IPS-18c (cell line): ENCODE measurements around the gene DIRAS1.
"Not testable (repeated sequence)": the region's sequence is repeated elsewhere in the genome, so short reads cannot be mapped to it uniquely, and the experiment has no call there.

ENCODE experiments used
- H3K4me3 ChIP-seq: 2 replicates; pipeline ENCODE4 v1.7.0; 2013; ENCODE audit warnings: low read depth, mild to moderate bottlenecking, low read length, moderate library complexity; ENCODE audit not compliant: insufficient read depth
- H3K9me3 ChIP-seq: one replicate; pipeline ENCODE4 v1.6.1; 2013; ENCODE audit warnings: mild to moderate bottlenecking, low read length, moderate library complexity; ENCODE audit not compliant: control insufficient read depth, insufficient read depth

Gene DIRAS1

DNA sequence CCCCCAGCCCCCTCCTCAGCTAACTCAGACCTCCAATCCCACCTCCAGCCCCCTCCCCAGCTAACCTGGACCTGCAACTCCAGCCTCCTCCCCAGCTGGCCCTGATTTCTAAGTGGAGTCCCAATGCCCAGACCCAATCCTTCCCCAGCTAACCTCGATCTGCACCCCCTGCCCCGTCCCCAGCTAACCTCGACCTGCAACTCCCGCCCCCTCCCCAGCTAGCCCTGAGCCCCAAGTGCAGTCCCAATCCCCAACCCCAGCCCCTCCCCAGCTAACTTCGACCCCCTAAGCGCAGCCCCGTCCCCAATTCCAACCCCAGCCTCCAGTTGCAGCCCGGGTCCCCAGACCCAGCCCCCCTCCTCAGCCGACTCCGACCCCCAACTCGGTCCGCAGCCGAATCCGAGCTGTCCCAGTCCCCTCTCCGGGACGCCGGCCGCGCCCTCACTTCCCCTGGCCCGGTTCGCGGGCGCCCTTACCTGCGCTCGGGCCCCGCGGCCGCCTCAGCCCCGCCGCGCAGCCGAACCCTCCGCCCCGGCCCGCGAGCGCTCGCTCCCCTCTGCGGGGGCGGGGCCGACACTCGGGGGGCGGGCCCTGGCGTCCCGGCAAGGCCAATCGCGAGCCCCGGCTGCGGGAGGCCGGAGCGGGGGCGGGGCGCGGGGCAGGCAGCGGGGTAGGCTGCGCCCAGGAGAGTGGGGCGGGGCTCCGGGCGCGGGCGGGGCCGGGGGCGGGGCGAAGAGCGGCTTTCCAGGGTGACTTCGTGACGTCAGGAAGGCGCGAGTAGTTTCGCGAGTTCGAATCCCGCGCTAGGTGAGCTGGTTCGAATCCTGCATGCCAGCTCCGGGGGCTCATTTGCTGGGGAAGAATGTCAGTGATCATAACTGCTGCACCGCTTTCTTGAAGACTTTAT lies 18.7 kb downstream of the DIRAS1 start, which contains the start of gene GNG7:
Gene GNG7 (minus strand): TSS at position 525 of the 907 bp plus-strand sequence. CDS start 182,006 bp downstream, outside the sequence.
- peak within 1 kb of the TSS; percentile 66 for H3K4me3 ChIP-seq
- H3K9me3 ChIP-seq = no peaks in the 10 kb centered on the region

DNA sequence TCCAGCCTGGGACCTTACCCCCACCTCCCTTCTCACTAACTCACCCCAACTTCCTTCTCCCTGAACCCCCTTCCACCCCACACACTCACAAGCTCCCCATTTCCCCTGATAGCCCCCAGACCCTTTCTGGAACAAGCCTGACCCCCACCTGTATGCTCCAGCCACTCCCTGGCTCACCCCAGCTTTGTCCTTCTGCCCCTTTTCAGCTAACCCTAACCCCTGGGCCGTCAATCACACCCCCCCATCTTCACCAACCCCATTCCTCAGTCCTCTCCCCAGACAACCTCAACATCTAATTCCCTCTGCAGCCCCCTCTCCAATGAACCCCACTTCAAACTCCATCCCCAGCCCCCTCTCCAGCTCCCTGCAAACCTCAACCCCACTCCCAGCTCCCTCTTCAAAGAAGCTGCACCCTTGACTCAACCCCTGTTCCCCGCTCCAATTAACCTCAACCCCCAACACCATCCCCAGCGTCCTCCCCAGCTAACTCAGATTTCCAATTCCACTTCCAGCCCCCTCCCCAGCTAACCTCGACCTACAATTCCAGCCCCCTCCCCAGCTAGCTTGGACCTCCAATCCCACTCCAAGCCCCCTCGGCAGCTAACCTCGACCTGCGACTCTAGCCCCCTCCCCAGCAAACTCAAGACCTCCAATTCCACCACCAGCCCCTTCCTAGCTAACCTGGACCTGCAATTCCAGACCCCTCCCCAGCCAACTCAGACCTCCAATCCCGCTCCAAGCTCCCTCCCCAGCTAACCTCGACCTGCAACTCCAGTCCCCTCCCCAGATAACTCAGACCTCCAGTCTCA lies 19.6 kb downstream of the DIRAS1 start:
- H3K4me3 ChIP-seq = peak overlapping the region; percentile 66
- H3K9me3 ChIP-seq = no peaks in the 10 kb centered on the region

DNA sequence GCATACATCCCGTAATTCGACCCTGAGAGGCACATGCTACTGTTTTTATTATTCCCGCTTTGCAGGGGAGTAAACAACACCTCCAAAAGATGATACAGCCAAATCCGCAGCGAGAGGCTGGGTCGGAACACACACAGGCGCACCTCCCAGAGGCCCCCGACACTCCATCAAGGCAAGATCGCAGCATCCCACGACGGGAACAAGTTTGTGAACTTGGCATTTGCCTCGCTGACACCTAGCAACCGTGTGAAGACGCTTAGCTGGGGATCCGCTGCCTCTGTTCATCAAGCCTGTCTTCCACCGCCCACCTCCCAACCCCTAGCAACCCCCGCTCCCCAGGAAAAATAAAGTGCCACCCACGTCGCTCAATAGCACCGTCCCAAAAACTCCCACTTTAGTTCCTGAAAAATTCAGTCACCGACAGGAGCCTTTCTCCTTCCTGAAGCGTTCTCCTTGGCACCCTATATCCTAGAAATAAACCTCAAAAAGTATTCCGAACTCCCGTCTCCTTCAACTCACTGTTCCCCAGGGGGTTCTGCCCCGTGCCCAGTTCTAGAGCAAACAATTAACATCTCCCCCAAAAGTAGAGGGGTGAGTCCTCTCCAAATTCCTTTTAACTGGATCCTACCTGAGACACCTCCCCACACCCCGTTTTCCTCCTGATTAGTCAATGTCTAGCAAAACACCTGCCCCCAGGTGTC lies 20.4 kb downstream of the DIRAS1 start:
- H3K9me3 ChIP-seq = no peaks in the 10 kb centered on the region
- H3K4me3 ChIP-seq = peak overlapping the region; percentile 66; the same call in 1 of the 2 replicates

DNA sequence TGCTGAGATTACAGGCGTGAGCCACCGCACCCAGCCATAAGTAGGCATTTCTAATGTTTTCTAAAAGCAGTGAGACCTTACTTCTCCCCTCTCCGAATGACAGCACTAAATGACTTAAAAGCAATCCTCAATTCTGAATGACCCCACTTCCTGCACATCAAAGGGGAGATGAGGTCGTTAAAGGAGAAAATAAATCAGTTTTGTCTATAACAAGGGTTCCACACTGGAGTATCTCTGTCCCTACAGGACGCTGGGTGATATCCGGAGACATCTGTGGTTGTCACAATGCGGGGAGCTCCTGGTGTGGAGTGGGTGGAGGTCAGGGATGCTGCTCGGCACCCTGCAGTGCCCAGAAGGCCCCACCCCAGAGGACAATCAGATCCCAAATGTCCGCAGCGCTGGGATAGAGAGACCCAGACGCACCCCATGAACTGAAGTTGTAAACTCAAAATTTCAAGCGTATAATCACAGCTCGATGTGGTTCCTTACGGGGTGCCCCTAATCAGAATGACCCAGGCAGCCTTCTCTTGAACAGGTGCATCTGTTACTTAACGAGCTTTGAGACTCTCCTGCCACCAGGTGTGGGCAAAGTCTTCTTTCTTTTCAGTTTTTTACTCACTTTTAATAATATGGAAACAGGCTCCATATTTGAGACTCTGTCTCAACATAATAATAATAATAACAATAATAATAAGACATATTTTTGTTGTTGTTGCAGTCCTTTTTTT lies 21.6 kb downstream of the DIRAS1 start:
- no peak overlapping the region for H3K4me3 ChIP-seq

DNA sequence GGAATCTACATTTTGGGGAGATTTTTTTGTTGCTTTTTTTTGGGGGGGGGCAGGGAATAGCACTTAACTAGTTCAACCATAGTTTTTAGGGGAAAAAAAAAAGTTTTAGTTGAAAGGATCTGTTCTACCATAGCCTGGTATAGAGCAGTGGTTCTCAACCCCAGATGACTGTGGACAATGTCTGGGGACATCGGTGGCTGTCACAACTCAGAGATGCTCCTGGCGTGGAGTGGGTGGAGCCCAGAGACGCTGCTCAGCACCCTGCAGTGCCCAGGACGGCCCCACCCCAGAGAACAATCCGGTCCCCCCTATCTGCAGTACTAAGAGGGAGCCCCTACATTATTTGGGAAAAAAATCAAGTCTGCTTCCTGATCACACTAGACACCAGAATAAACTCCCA lies 27.0 kb downstream of the DIRAS1 start:
- H3K9me3 ChIP-seq = no peaks in the 10 kb centered on the region
- no peak overlapping the region for H3K4me3 ChIP-seq

More for the DNA sequence above, 21.6 kb downstream of the DIRAS1 start:
- no peaks in the 10 kb centered on the region for H3K9me3 ChIP-seq

DNA sequence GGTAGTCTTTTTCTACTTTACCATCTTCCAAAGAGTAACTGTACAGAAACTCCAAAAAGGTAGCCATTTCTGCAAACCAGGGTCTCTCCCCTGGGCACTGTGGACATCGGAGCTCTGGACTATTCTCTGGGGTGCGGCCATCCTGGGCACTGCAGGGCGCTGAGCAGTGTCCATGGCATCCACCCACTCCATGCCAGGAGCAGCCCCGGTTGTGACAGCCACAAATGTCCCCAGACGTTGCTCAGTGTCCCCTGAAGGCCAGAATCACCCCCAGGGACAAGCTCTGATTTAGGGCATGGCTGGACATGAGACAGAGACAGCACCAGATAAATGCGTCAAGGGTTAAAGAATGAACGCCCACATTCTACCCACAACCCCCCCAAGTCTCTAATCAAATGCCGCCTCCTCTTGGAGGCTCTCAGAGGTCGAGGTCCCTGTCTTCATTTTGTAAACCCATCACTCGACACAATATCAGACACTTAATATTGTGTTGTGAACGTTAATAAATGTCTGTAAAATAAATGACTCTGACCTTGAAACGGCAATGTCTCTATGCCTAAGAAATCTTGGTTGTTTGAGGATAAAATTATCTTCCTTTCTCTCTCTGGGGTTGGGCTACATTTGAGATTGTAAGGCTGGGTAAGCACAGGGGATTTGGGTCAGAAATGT lies 27.5 kb downstream of the DIRAS1 start:
- H3K4me3 ChIP-seq = no peak overlapping the region
- H3K9me3 ChIP-seq = no peaks in the 10 kb centered on the region

DNA sequence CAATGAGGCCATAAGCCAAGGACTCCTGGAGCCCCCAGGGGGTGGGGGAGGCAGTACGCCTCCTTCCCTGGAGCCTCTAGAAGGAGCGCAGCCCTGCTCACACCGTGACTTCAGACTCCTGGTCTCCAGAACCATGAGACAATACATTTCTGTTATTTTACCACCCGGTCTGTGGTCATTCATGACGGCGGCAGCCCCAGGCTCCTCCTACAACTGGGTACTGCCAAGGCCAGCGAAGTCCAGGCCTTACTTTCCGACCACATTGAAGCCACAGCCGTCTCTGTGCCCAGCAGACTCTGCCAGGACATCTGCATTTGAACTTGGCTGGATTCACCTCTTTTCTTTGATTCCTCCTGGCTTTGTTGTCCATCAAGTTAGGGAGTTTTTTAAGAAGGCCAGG lies 29.2 kb downstream of the DIRAS1 start:
- Histone ChIP-seq H3K9me3 (no peaks in the 10 kb centered on the region), H3K4me3 (no peak overlapping the region)

DNA sequence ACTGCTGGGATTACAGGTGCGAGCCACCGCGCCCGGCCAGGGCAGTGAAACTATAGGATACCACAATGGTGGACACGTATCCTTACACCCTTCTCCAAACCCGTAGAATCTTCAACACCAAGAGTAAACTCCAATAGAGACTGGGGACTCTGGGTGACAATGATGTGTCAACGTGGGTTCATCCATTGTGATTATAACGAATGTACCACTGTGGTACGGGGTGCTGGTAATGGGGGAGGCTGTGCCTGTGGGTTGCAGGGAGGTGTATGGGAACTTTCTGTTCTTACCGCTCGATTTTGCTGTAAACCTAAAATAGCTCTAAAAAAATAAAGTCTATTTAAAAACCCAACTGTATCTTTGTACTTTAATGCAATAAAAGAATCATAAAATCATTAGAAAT lies 30.3 kb downstream of the DIRAS1 start:
- Histone ChIP-seq H3K9me3 (no peaks in the 10 kb centered on the region), H3K4me3 (no peak overlapping the region)

DNA sequence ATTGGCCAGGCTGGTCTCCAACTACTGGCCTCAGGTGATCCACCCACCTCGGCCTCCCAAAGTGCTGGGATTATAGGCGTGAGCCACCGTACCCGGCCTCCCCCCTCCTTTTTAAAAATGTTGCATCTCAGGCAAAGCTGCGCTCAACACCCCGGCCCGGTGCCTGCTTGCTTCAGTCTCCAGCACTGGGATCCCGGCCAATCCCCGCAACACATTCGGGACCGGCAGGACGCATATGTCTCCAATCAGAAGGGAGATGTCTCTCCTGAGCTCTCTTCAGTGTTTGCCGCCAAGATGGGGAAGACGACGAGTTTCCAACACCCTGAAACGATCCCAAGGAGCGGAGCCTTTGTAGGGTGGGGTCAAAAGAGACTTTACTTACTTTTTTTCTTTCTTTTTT lies 34.8 kb downstream of the DIRAS1 start:
- H3K9me3 ChIP-seq = peaks cover 2% of the 10 kb centered on the region
- H3K4me3 ChIP-seq = no peak overlapping the region

DNA sequence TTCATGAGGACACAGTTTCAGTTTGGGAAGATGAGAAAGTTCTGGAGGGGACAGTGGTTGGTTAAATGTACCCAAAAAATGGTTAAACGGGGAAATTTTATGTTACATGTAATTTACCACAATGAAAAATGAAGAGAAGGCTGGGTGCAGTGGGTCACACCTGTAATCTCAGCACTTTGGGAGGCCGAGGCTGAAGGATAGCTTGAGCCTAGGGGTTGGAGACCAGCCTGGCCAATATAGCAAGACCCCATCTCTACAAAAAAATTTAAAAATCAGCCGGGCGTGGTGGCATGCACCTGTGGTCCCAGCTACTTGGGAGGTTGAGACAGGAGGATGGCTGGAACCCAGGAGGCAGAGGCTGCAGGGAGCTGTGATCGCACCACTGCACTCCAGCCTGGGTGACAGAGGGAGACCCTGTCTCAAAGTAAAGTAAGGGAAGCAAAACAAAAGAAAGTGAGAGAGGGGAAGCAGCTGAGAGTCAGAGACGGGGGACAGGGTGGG lies 35.9 kb downstream of the DIRAS1 start:
- H3K9me3 ChIP-seq = peaks cover 2% of the 10 kb centered on the region
- no peak overlapping the region for H3K4me3 ChIP-seq

DNA sequence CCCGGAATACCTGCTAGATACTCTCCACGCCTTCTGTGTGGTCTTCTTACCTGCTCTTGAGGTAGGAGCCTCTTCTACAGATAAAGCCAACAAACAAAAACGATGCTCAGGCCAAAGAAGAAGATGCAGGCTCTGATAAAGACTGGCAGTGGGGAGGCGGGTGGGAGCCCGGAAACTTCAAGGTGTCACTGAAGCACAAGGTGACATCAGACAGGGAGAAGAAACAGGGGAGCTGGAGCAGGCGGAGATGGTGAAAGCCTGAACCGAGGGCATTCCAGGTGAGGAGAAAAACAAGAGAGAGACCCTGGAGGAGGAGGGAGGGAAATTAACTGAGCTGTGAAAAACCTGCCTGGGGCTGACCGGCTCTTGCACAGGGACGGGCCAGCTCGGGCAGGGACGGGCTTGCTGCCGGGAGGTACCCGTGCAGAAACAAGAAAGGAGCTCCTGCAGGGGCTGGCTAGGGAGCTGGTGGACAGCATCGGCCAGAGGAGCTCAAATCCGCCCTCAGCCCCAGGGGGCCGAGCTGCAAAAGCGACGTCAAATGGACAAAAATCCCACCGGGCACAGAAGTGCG lies 37.7 kb downstream of the DIRAS1 start:
- H3K9me3 ChIP-seq = peaks cover 2% of the 10 kb centered on the region

DNA sequence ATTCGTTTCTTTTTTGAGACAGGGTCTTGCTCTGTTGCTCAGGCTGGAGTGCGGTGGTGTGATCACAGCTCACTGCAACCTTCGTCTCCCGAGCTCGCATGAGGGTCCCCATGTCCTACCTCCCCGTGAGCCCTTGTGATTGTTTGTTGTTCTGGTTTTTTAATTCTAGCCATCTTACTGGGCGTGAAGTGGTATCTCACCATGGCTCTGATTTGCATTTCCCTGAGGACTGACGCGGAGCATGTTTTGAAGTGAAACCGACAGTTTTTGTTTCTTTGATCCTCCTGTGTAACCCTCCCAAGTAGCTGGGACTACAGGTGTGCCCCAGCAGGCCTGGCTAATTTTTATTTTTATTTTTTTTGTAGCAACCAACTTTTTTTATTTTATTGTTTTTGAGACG lies 40.4 kb downstream of the DIRAS1 start:
- H3K4me3 ChIP-seq = no peak overlapping the region
- H3K9me3 ChIP-seq = peaks cover 2% of the 10 kb centered on the region

More for the DNA sequence above, 37.7 kb downstream of the DIRAS1 start:
- H3K4me3 ChIP-seq = no peak overlapping the region

DNA sequence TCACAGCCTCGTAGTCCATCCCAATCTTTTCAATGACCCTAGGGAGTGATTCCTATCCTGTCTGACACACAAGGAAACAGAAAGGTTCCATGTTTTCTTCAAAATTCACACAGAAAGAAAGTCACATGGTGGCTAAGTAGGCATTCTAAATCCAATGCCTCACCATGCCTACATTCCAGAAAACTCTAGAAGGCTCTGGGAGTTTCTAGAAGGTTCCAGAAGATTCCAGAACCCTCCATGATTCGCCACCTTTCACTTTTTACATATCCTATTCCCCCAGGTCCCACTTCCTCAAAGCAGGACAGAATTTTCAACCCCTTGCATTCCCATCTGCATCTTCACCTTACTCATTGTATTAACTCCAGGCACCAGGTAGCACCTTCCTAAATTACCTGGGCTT lies 41.7 kb downstream of the DIRAS1 start:
- Histone ChIP-seq H3K9me3 (no peaks in the 10 kb centered on the region), H3K4me3 (no peak overlapping the region)

DNA sequence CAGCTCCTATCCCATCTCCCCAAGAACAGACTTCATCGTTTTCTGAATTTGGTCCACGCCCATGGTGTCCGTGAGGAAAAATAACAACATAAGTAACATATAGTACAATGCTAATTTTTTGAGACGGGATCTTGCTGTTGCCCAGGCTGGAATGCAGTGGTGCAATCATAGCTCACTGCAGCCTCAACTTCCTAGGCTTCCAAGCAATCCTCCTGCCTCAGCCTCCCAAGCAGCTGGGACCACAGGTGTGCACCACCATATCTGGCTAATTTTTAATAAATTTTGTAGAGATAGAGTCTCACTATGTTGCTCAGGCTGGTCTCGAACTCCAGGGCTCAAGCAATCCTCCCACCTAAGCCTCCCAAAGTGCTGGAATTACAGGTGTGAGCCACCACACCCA lies 42.2 kb downstream of the DIRAS1 start:
- not testable (repeated sequence) for H3K4me3 ChIP-seq, H3K9me3 ChIP-seq

DNA sequence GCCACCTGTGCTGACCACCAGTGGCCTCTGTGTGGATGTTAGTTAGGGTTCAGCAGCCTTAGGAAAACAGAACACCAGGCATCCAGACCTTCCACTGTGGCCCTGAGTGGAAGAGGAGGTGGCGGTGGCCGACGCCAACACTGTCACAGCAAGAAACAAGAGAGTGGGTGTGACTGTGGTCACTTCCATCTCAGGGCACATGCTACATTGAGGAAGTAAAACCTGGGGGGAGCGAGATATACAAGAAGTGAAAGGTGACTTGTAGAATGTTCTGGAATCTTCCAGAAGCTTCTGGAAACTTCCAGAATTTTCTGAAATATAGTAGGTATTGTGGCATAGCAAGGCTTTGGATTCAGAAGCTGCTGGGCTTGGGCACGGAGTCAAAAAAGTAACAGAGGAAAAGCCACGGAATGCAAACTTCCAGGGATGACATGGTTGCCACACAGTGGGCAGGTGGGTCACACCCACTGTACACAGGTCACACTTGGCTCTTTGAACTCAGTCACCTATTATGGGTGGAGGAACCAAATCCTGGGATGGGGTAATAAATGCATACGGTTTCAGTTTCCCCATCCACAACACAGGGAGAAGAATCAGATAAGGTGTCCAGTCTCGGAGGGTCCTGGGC lies 43.0 kb downstream of the DIRAS1 start:
- H3K4me3 ChIP-seq = no peak overlapping the region

More for the DNA sequence above, 43.0 kb downstream of the DIRAS1 start:
- H3K9me3 ChIP-seq = no peaks in the 10 kb centered on the region
